ENCODE results near the gene ZNF71. TPM values are rescaled to one million over a fixed set of nuclear protein-coding genes. Genes with fewer than 3 reads are reported as not detected.

The ZNF71 gene
- total RNA-seq, 2 experiments from 2014 or later: 4.4 to 5.3 TPM

- Mint-ChIP-seq H3K36me3 (ENCODE audit: low read depth) (peaks cover 30% of the 10 kb centered on the region), H3K4me1 (ENCODE audit: low read depth) (peaks cover 6% of the 10 kb centered on the region), H3K27ac (peak overlapping the region; percentile 75), H3K27me3 (no peaks in the 10 kb centered on the region), H3K4me3 (peak overlapping the region; percentile 83), H3K9me3 (peaks cover 35% of the 10 kb centered on the region)
- TF ChIP-seq CTCF (IDR thresholded peaks at IDR 0.05): no peak
- ATAC-seq: no peak
- ChIA-PET POLR2A (interaction anchor here (1.0 kb wide), 1 partner anchor 28 kb away, joined by 3 read pairs; the partner anchor contains the start of gene ZNF470), CTCF (no interaction called here)
- DNase-seq: no peak
- intact Hi-C loops (cut with micrococcal nuclease): no loop called here
These were observed 688 bp upstream of the ZNF71 start for GRCh38 chr19:56594446-56594782.

- ChIA-PET POLR2A (interaction anchor here (0.7 kb wide), 1 partner anchor 1056 kb away, joined by 3 read pairs; no protein-coding TSS in a partner anchor), CTCF (no interaction called here)
- Mint-ChIP-seq H3K27me3 (no peaks in the 10 kb centered on the region), H3K9me3 (peaks cover 37% of the 10 kb centered on the region), H3K36me3 (ENCODE audit: low read depth) (peaks cover 34% of the 10 kb centered on the region), H3K4me3 (peak overlapping the region; percentile 83), H3K27ac (peak overlapping the region; percentile 75), H3K4me1 (ENCODE audit: low read depth) (peaks cover 8% of the 10 kb centered on the region)
- no peak for TF ChIP-seq CTCF (IDR thresholded peaks at IDR 0.05)
- no peak for DNase-seq
- intact Hi-C loops (cut with micrococcal nuclease): no loop called here
- ATAC-seq: peak; percentile 40
These were observed 422 bp downstream of the ZNF71 start for GRCh38 chr19:56595548-56595899.

- H3K4me3 Mint-ChIP-seq: no peak overlapping the region
- ChIA-PET CTCF (no interaction called here), POLR2A (no interaction called here)
- H3K4me1 Mint-ChIP-seq (ENCODE audit: low read depth): peaks cover 10% of the 10 kb centered on the region
- no peak overlapping the region for H3K27ac Mint-ChIP-seq
- TF ChIP-seq CTCF (IDR thresholded peaks at IDR 0.05): no peak
- ATAC-seq (no peak), DNase-seq (no peak)
- intact Hi-C loops (cut with micrococcal nuclease): no loop called here
- peaks cover 40% of the 10 kb centered on the region for H3K9me3 Mint-ChIP-seq
- H3K27me3 Mint-ChIP-seq: no peaks in the 10 kb centered on the region
- H3K36me3 Mint-ChIP-seq (ENCODE audit: low read depth): peaks cover 45% of the 10 kb centered on the region
These were observed 1.6 kb downstream of the ZNF71 start for GRCh38 chr19:56596676-56597075.

GRCh38 chr19:56597696-56598095, 2.6 kb downstream of the ZNF71 start:
- Mint-ChIP-seq H3K27ac (no peak overlapping the region), H3K36me3 (ENCODE audit: low read depth) (peaks cover 56% of the 10 kb centered on the region), H3K9me3 (peaks cover 35% of the 10 kb centered on the region), H3K4me1 (ENCODE audit: low read depth) (peaks cover 10% of the 10 kb centered on the region), H3K27me3 (no peaks in the 10 kb centered on the region), H3K4me3 (no peak overlapping the region)
- CTCF ChIA-PET: no interaction called here
- POLR2A ChIA-PET: no interaction called here
- TF ChIP-seq CTCF (IDR thresholded peaks at IDR 0.05): no peak
- ATAC-seq: no peak
- intact Hi-C loops (cut with micrococcal nuclease): no loop called here
- no peak for DNase-seq

- DNase-seq: no peak
- ChIA-PET CTCF (no interaction called here), POLR2A (no interaction called here)
- Mint-ChIP-seq H3K27me3 (no peaks in the 10 kb centered on the region), H3K4me1 (ENCODE audit: low read depth) (peaks cover 4% of the 10 kb centered on the region), H3K27ac (no peak overlapping the region), H3K4me3 (no peak overlapping the region), H3K9me3 (peaks cover 50% of the 10 kb centered on the region), H3K36me3 (ENCODE audit: low read depth) (peaks cover 81% of the 10 kb centered on the region)
- TF ChIP-seq CTCF (IDR thresholded peaks at IDR 0.05): no peak
- no peak for ATAC-seq
- intact Hi-C loops (cut with micrococcal nuclease): no loop called here
These were observed 6.3 kb downstream of the ZNF71 start for GRCh38 chr19:56601375-56601774.
